Keratinocyte (primary cell): ENCODE data around the gene SMC4. TPM values are rescaled to one million over a fixed set of nuclear protein-coding genes. Genes with fewer than 3 reads are reported as not detected.

ENCODE experiments used
- DNase-seq: peaks from one replicate; pipeline ENCODE4 v3.0.0-alpha.2; 2011; ENCODE audit warnings: low read depth, missing footprints, low spot score
- FAIRE-seq: peaks from 2 replicates; lab custom pipeline; 2011; peaks lifted over from hg19 to GRCh38; lab: Jason Lieb, UNC
- H2AFZ ChIP-seq: 2 replicates; pipeline ENCODE4 v1.6.0; 2012; ENCODE audit warnings: low read length, control low read depth, inconsistent platforms; ENCODE audit not compliant: control insufficient read depth
- H3K27ac ChIP-seq: 2 replicates; pipeline ENCODE4 v1.5.1; 2011; ENCODE audit warnings: low read length; ENCODE audit not compliant: control insufficient read depth, insufficient read depth
- H3K27me3 ChIP-seq: 3 replicates; pipeline ENCODE4 v1.6.0; 2011; ENCODE audit warnings: low read length; ENCODE audit not compliant: control insufficient read depth, insufficient read depth; ENCODE audit errors: extremely low read depth
- H3K36me3 ChIP-seq, 2 experiments: 2 replicates in 1 of 2; 3 replicates in 1 of 2; pipeline ENCODE4 v1.5.1; 2011; ENCODE audit warnings: low read length in 2 of 2, mild to moderate bottlenecking in 1 of 2; ENCODE audit not compliant: control insufficient read depth in 2 of 2, insufficient read depth in 2 of 2; ENCODE audit errors: extremely low read depth in 1 of 2
- H3K4me1 ChIP-seq: 3 replicates; pipeline ENCODE4 v1.5.1; 2011; ENCODE audit warnings: low read length; ENCODE audit not compliant: control insufficient read depth, insufficient read depth; ENCODE audit errors: extremely low read depth
- H3K4me2 ChIP-seq: 3 replicates; pipeline ENCODE4 v1.6.0; 2011; ENCODE audit warnings: low read depth, low read length; ENCODE audit not compliant: control insufficient read depth, insufficient read depth; ENCODE audit errors: extremely low read depth
- H3K4me3 ChIP-seq, 3 experiments: fragments of 200-600 bp in 1 of 3; sonication (generic) in 1 of 3; 2 replicates in 2 of 3; 3 replicates in 1 of 3; pipeline ENCODE4 v1.5.1; 2011 to 2016; ENCODE audit warnings: low read length in 3 of 3, mild to moderate bottlenecking in 3 of 3, control low read depth in 2 of 3, inconsistent platforms in 1 of 3, low read depth in 1 of 3, mixed read lengths in 1 of 3, mixed run types in 1 of 3, moderate library complexity in 1 of 3; ENCODE audit not compliant: control insufficient read depth in 2 of 3, insufficient read depth in 2 of 3; ENCODE audit errors: extremely low read depth in 1 of 3
- H3K79me2 ChIP-seq: 2 replicates; pipeline ENCODE4 v1.6.0; 2012; ENCODE audit warnings: low read length; ENCODE audit not compliant: control insufficient read depth, insufficient read depth
- H3K9ac ChIP-seq: 3 replicates; pipeline ENCODE4 v1.6.0; 2011; ENCODE audit warnings: low read length; ENCODE audit not compliant: control insufficient read depth, insufficient read depth; ENCODE audit errors: extremely low read depth
- H3K9me1 ChIP-seq: 3 replicates; pipeline ENCODE4 v1.6.0; 2011; ENCODE audit warnings: low read length; ENCODE audit not compliant: control insufficient read depth, insufficient read depth; ENCODE audit errors: extremely low read depth
- H3K9me3 ChIP-seq: 2 replicates; pipeline ENCODE4 v1.5.1; 2012; ENCODE audit warnings: low read depth, low read length; ENCODE audit not compliant: control insufficient read depth
- H4K20me1 ChIP-seq: 3 replicates; pipeline ENCODE4 v1.6.0; 2011; ENCODE audit warnings: low read length; ENCODE audit not compliant: control insufficient read depth, insufficient read depth; ENCODE audit errors: extremely low read depth
- EZH2 ChIP-seq: IDR thresholded peaks from one replicate; pipeline ENCODE4 v1.6.1; 2012; ENCODE audit warnings: inconsistent platforms, mild to moderate bottlenecking, low read length, moderate library complexity
- dilution Hi-C: fragments of 300-500 bp; cut with MboI; formaldehyde crosslinking; loops from one replicate; pipeline ENCODE4 v1.7.0; 2020; ENCODE audit warnings: low sequenced_read_pairs; ENCODE audit not compliant: extremely low pct_ligation_motif_present
- polyA plus RNA-seq, 5 experiments: library from polyadenylated mRNA; depleted of rRNA in 3 of 5; stranded (reverse) in 3 of 5; stranded (forward) in 1 of 5; unstranded in 1 of 5; fragments of >200 nt; gene quantifications; 1 replicate in 1 of 5; 2 replicates in 3 of 5; 3 replicates in 1 of 5; pipeline versions ENCODE4 v1.2.1 to v1.2.3, GENCODE V29; 2011 to 2012; ENCODE audit warnings: missing spikeins in 2 of 5, low read depth in 1 of 5, low replicate concordance in 1 of 5
- TF ChIP-seq, protein P1 (sequence below), 3 experiments: IDR thresholded peaks in 1 of 3; conservative IDR thresholded peaks in 1 of 3; optimal IDR thresholded peaks in 1 of 3; 2 replicates in 2 of 3; 3 replicates in 1 of 3; pipeline versions ENCODE3 to v1.5.1; 2011; ENCODE audit warnings: low read length in 3 of 3, mild to moderate bottlenecking in 3 of 3, moderate library complexity in 2 of 3, control low read depth in 1 of 3, inconsistent platforms in 1 of 3; ENCODE audit not compliant: insufficient read depth in 2 of 3; ENCODE audit errors: extremely low read depth in 1 of 3

The SMC4 gene
- polyA plus RNA-seq, 1 donor (not counting 4 experiments of a cell fraction or from before 2014, with no cell fraction given) = 45.2 TPM

DNA sequence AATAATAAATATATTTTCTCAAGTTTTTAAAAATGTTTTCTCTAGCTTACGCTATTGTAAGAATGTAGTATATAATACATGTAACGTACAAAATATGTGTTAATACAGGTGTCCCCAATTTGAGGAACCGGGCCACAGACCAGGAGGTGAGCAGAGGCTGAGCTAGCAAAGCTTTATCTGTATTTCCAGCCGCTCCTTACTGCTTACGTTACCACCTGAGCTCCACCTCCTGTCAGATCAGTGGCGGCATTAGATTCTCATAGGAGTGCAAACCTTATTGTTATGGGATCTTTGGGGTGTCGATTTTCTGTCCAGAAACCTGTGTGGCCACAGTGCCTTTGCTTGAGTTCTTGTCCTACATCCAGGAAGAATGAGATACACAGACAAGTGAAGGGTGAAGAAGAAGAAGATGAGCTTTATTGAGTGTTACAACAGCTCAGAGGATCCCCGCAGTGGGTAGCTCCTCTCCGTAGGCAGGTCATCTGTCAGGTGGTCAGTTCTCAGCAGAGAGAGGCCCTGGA, 60.1 kb downstream of the SMC4 start:
- H4K20me1 ChIP-seq = no peaks in the 10 kb centered on the region
- H3K36me3 ChIP-seq = no peaks in the 10 kb centered on the region
- H3K4me2 ChIP-seq = no peak overlapping the region
- FAIRE-seq (no peak), DNase-seq (no peak)
- dilution Hi-C loops = no loop called here
- H3K27me3 ChIP-seq = no peaks in the 10 kb centered on the region
- no peak overlapping the region for H2AFZ ChIP-seq
- no peak overlapping the region for H3K4me3 ChIP-seq
- no peaks in the 10 kb centered on the region for H3K9me1 ChIP-seq
- no peaks in the 10 kb centered on the region for H3K9me3 ChIP-seq
- H3K27ac ChIP-seq = no peak overlapping the region
- no peak overlapping the region for H3K9ac ChIP-seq
- H3K79me2 ChIP-seq = no peaks in the 10 kb centered on the region
- no peaks in the 10 kb centered on the region for H3K4me1 ChIP-seq
- no peak for TF ChIP-seq EZH2
- TF ChIP-seq, protein P1, sequence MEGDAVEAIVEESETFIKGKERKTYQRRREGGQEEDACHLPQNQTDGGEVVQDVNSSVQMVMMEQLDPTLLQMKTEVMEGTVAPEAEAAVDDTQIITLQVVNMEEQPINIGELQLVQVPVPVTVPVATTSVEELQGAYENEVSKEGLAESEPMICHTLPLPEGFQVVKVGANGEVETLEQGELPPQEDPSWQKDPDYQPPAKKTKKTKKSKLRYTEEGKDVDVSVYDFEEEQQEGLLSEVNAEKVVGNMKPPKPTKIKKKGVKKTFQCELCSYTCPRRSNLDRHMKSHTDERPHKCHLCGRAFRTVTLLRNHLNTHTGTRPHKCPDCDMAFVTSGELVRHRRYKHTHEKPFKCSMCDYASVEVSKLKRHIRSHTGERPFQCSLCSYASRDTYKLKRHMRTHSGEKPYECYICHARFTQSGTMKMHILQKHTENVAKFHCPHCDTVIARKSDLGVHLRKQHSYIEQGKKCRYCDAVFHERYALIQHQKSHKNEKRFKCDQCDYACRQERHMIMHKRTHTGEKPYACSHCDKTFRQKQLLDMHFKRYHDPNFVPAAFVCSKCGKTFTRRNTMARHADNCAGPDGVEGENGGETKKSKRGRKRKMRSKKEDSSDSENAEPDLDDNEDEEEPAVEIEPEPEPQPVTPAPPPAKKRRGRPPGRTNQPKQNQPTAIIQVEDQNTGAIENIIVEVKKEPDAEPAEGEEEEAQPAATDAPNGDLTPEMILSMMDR (optimal IDR thresholded peaks at IDR 0.05 in 1 of 3, IDR thresholded peaks at IDR 0.05 in 1 of 3, conservative IDR thresholded peaks at IDR 0.05 in 1 of 3; ENCODE audit: extremely low read depth in 1 of 3, insufficient read depth in 2 of 3, low read length in 3 of 3) = no peak

DNA sequence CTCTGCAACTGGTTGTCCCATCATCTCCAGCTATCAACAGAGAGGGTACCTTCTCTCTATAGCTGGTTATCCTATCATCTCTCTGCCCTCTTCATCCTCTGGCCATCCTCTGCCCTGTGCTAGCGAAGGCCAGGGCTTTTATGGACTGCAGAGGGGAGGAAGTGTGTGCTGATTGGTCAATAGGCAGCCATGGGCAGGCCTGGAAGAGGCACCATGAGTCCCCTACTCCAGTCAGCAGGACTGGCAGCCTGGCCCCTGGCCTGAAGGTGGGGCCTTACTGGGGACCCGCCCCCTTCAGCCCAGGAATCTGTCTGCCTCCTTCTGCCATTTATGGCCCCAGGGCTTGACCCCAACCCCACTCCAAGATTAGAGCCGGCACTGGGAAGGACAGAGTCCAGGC, 60.6 kb downstream of the SMC4 start:
- Histone ChIP-seq H2AFZ (no peak overlapping the region), H3K4me3 (no peak overlapping the region), H3K9me3 (no peaks in the 10 kb centered on the region), H3K36me3 (no peaks in the 10 kb centered on the region), H3K9me1 (no peaks in the 10 kb centered on the region), H3K27ac (no peak overlapping the region), H3K79me2 (no peaks in the 10 kb centered on the region), H3K9ac (no peak overlapping the region), H3K27me3 (no peaks in the 10 kb centered on the region), H3K4me1 (no peaks in the 10 kb centered on the region), H3K4me2 (no peak overlapping the region), H4K20me1 (no peaks in the 10 kb centered on the region)
- TF ChIP-seq, protein P1 (optimal IDR thresholded peaks at IDR 0.05 in 1 of 3, IDR thresholded peaks at IDR 0.05 in 1 of 3, conservative IDR thresholded peaks at IDR 0.05 in 1 of 3; ENCODE audit: extremely low read depth in 1 of 3, insufficient read depth in 2 of 3, low read length in 3 of 3) = no peak
- no peak for TF ChIP-seq EZH2
- dilution Hi-C loops = no loop called here
- DNase-seq (no peak), FAIRE-seq (no peak)
